Left forelimb (tissue), 1 donor: ENCODE results near the gene WASL.

Source experiments
- DNase-seq: peaks from one replicate; pipeline ENCODE4 v3.0.0-alpha.2; 2018; ENCODE audit warnings: low spot score

Gene WASL

DNA sequence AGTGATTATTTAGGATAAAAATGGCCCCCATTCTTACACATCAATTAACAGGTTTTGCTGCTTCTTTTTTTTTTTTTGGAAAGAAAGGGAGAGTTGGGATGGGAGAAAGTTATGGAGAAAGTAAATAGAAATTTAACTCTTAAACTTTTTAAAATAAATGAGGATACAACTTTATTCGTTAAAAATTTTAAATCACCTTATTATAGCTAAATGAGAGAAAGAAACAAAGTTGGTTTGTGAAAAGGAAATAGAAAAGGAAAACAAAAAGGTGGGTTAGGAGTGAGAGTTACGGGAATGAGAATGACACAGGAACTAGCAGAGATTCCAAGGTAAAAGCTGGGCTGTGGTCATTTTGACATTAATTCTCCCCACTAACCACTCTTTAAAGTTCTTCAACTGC, 58.3 kb downstream of the WASL start:
- DNase-seq = no peak

DNA sequence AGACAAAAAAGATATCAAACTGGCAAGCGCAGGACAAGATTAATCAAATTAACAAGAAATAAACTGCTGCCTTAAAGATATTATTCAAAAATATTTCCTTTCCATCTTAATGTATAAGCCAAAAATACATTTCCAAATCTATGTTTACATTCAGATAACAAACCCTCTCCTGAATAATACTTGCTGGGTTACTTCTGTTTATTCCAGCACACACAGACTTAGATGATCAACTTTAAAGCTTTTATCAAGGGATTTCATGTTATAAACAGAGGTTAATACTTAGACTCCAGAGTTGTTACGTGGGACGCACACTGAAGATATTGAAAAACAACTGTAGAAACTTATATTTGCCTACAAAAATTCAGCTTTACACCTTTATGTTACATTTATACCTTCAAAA, 59.6 kb downstream of the WASL start:
- DNase-seq = no peak

DNA sequence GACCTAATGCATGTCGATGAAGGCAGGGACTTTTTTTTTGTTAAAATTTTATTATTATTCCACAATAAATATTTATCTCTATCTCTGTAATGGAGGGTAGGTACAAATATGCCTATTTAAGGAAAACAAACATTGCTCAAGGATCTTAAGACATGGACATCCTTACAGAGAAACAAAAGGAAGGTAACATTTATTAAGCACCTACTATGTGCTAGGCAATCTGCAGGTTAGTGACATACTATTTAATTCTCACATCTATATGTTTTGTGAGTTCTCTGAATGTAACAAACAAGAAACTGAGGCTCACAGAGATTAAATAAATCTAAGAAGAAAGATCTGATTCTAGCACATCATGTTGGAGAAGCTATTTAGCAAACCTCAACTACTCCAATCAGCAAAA, 61.1 kb downstream of the WASL start:
- DNase-seq = no peak

DNA sequence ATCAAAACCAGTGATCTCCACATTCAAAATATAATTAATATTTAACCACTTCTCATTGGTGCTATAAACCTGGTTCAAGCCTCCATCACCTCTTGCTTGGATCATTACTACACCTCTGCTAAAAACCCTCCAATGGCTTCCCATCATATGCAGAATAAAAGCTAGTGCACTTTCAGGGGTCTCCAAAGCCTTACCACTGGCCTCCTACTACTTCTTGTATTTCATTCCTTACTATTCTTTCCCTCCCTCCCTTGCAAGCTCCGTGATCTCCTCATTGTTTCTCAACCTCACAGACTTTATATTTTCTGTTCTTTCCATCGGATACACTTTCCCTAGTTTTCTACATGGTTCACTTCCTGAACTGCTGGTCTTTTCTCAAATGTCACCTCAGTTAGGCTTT, 61.6 kb downstream of the WASL start:
- no peak for DNase-seq

DNA sequence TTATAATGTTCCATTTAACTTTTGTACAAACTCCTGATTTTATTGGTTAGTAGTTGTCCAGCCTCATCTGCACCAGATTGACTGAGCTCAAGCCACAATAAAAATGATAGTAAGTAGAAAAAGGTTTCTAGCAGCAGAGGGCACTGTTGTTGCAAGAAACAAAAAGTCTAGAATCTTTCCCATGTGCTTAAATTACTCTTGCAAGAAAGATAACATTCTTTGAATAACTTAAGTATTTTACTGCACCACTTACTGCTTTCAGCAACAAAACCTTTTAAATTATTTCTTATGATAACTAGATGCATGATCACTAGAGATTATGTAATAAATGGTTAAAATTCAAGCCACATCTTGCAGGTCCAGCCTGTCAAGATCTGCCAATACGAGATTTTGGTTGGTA, 66.1 kb downstream of the WASL start:
- DNase-seq = no peak

DNA sequence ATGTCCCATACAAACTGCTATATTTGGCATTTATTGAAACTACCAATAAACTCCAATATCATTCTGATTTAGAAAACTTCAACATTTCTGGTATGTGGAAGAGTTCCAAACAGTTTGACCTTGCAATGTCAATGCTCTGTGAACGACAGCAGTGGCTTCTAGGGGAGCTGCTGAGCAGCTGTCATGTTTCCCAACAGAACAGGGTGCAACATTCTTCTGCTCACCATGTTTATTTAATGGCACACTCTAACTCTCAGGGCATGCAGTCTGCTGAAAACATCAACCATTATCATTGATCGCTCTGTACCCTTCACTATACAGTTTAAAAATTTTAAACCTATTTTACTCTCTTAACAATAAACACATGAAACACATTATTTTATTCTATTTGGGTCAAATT, 67.2 kb downstream of the WASL start:
- no peak for DNase-seq

DNA sequence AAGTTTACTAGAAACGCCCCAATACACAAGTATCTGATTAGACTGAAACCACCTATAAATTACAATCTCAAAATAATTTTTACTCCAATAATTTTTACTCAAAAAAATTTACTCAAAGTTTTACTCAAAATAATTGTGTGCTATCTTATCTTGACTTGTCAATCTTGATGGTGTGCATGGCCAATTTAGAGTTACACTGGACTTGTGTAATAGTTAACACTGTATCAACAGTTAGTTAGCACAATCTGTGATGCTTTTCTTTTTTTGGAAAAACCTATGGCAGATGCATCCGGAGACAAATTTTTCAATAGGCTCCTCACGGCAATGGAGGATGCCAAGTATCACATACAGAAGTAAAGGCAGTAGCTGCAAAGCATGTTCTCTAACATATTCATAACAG, 68.2 kb downstream of the WASL start:
- DNase-seq = no peak

DNA sequence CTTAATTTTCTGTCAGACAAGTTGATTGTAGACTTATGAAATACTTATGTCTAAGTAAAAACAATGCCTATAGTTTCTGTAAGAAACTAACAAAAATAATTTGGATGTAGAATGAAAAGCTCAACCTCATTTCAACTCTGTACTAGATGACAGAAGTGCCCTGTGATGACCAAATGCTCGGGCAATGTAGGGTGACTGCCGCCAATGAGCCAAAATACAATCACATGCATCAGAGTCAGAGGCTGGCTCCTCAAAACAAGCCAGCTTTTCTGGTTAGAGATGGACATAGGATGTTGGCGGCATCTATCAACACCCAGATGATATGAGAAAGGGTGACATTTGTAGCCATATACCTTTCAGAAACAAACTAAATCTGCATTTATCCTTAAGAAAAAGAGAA, 69.2 kb downstream of the WASL start:
- no peak for DNase-seq

DNA sequence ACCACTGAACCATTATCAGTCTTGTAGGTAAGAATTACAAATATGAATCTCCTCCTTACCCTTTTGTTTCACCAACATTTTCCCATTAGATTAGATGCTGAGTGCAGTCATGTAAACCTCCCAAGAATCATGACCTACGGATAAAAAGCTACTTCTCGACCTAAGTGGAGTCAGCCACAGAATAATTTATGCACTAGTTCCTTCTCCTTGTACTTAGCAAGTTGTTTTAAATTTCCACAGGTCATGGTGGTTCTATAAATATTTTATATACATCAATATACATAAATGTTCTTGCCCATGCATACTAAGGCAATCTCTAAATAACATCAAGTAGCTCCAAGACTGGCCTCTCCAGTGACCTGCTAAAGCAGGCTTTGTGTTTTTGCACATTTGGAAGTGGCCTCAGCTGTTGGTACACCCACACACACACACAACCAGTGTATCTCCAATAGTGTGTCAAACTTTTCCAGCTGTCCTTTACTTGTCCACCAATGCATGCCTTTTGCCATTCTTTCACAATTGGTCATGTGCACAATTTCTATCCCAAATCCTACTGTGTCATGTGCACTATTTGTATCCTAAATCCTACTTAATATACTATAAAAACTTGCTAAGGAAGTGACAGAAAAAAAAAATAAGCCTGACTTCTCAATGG, 71.6 kb downstream of the WASL start:
- DNase-seq = no peak

DNA sequence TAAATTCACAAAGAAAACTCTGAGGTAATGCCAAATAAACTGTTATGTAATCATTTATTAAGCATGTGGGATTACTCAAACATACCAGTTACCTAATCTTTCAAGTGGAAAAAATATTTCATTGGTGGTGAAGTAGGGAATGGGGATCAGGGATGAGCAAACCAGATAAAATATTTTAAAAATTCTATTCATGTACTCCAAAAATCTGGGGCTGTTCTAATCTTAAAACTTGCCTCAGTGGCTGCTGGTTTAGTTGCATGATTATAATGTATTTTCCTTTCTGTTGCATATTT, 73.7 kb downstream of the WASL start:
- no peak for DNase-seq

DNA sequence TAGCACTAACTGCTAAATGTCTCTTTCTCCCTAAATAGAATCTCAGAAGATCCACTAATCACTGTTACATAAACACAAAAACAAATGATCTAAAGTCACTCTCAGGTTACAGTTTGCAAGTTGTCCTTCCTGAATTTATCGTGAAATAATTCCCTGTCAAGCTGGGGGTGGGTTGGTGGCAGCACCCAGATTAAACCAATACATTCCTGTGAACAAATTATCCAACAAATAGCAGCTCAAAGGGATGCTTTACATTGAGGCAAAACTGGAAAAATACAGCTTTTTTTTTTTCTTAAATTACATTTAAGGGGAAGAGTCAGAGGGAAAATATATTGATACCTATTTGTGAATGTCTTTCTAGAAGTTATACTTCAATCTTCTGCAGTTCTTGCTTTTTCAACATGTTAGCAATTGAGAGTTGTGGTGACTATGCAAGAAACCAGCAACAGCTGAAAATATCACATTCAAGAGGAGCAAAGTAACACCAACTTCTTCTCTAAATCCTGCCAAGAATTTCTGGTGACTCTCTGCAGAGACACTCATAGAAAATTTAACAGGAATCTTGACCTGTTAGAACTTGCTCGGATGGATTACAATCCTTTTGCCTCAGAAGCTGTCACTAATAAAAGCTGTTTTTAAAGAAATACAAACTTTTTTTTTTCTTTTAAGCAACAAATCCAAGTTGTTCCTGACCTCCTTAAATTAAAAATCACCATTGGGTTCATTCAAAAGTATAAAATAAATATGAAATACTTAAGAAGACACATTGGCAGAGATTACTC, 74.2 kb downstream of the WASL start:
- DNase-seq = no peak

DNA sequence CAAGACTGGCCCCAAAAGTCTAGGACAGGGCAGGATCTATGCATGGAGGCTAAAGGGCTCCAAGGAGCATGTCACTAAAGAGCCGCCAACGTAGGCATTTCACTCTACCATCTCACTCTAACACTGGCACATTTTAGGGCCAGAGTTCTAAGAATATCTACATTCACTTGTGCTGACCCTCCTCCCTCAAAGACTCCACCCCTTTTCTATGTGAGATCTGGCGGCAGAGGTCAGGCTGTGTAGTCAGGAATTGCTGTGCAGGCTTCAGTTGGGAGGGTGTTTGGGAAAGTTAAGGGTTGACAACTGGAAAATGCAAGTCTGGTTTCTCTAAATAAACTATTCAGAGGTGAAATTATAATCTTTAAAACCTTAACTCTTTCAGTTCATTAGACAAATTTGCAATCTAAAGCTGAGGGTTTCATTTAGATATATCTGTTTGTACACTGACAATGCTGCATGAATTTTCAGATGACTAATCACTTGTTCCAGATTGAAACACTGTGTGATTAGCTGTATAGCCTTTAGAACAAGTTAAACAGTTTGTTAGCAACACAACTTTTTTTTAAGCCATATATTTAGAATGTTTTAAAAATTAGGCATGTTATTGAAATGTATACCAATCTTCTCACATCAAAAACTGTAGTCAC, 74.9 kb downstream of the WASL start:
- DNase-seq = no peak

DNA sequence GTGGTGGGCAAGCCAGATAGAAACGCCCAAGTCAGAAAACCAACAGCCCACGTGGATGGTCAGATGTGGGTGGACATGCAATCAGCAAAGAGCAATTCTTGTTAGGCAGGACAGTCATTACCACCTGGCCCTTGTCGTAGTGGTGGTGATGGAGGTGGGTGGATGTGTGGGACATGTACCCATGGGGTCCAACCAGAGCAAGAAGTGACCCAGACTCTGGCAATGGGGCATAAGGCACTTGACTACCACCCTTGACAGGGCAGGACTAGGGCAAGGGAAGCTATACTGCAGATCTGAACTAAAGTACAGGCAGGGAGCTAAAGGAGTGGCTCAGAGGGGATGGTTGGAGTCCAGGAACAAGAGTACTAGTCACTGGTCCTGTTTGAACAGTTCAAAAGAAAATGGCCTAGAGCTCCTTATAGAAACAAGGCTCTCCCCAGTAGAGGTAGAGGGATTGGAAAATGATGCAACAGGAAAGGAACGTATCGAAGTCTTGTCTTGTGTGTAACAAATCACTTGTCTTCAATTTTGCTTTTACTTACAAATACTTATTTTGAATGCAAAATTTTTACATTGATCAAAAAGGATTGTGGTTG, 75.6 kb downstream of the WASL start:
- DNase-seq = no peak

DNA sequence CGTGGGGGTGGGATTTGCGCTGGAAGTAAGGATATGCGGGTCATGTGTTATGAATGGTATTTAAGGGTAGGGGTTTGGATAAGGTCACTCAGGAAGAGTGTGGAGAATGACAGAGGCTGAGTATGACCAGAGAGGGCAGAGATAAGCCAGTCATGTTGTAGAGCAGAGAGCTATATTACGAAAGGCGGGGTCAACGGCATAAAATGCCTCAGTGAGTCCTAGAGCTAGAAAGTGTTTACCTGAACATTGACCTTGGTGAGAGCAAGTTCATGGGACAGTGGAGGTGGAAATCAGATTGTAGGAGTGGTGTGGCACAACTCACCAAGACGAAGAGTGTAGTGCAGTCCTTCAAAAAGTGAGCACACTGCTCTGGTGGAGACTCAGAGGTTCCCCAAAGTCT, 79.3 kb downstream of the WASL start:
- DNase-seq = no peak

DNA sequence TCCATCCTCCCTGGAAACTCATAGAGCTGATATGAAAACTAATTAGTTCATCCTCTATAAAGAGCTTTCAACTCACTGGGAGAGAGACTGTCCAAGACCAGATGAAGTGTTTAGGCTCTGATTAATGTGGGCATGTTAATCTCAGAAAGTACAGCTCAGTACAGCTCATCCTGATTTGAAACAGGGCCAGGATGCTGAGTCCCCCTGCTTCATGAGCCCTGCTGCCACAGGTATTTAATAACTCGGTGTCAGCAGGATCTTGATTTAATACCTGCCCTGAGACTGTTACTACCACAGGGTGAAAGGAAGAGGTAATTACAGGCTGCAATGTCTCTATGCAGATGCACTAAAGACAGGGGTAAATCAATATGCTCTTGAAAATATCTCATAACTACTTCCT, 82.3 kb downstream of the WASL start:
- no peak for DNase-seq

DNA sequence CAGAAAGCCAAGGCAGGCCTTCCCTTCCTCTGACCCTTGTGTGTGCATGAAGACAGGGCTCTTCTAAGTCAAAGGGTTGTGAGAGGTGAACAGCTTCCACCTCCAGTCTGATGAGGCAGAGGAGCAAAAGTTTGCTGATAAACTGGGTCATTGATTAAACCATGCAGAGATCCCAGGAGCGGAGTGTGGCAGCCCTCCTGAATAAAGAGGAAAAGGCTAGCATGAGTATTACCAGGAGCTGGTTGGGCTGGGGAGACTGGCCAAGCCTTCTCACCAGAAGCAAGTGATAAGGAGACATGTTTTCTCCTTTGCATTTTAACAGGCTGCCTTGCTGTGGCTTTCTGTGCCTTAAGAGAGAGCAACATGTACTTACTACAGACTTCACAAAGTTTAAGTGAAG, 82.9 kb downstream of the WASL start:
- DNase-seq = no peak

DNA sequence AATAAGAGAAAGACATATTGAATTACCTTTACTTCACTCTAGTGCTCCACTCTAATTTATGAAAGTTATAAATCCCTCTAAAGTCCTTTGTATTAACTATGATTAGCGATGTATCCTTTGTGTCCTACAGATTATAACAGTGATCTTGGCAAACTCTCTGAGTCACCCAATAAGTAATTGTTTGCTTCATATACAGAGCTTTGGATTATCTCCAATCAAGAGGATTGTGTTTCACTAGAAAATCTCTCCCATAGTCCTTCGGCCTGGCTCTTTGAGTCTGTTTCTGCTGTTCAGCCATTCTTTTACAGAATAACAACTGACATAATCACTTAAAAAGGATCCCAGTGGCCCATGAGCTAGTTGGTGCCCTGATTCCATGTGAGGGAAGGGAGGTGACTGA, 83.6 kb downstream of the WASL start:
- no peak for DNase-seq

DNA sequence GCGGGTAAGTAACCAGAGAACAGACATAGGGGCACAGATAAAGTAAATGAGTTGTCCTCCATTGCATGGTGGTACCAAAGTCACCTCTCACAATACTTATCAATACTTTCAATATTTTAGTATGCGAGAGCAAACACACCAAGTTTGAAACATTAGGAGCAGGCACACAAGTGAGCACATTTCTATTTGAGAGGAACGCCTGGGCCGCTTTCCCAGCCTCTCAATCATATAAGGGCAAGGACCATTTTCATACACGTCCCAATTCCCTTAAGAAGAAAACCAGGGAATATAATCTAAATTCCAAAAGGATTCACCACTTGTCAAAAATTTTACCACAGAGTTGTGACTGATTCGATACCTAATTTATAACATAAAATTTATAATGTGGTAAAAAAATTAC, 85.6 kb downstream of the WASL start:
- DNase-seq = no peak

DNA sequence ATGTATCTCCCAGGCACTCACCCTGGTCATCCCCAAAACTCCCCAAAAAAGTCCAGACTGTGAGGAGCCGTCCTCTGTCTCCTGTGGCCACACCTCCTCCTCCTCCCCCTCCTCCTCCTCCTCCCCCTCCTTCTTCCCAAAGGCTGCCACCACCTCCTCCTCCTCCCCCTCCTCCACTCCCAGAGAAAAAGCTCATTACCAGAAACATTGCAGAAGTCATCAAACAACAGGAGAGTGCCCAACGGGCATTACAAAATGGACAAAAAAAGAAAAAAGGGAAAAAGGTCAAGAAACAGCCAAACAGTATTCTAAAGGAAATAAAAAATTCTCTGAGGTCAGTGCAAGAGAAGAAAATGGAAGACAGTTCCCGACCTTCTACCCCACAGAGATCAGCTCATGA, 86.0 kb downstream of the WASL start:
- DNase-seq = no peak

DNA sequence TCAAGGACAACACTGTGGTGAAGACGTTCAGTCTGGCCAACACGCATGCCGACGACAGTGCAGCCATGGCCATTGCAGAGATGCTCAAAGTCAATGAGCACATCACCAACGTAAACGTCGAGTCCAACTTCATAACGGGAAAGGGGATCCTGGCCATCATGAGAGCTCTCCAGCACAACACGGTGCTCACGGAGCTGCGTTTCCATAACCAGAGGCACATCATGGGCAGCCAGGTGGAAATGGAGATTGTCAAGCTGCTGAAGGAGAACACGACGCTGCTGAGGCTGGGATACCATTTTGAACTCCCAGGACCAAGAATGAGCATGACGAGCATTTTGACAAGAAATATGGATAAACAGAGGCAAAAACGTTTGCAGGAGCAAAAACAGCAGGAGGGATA, 86.5 kb downstream of the WASL start:
- no peak for DNase-seq

DNA sequence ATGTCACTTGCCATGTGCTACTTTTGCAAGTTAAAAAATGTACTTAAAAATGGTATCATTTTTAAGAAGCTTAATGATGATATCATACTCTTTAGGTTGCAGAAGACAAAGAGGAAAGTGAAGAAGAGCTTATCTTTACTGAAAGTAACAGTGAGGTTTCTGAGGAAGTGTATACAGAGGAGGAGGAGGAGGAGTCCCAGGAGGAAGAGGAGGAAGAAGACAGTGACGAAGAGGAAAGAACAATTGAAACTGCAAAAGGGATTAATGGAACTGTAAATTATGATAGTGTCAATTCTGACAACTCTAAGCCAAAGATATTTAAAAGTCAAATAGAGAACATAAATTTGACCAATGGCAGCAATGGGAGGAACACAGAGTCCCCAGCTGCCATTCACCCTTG, 87.0 kb downstream of the WASL start:
- no peak for DNase-seq

DNA sequence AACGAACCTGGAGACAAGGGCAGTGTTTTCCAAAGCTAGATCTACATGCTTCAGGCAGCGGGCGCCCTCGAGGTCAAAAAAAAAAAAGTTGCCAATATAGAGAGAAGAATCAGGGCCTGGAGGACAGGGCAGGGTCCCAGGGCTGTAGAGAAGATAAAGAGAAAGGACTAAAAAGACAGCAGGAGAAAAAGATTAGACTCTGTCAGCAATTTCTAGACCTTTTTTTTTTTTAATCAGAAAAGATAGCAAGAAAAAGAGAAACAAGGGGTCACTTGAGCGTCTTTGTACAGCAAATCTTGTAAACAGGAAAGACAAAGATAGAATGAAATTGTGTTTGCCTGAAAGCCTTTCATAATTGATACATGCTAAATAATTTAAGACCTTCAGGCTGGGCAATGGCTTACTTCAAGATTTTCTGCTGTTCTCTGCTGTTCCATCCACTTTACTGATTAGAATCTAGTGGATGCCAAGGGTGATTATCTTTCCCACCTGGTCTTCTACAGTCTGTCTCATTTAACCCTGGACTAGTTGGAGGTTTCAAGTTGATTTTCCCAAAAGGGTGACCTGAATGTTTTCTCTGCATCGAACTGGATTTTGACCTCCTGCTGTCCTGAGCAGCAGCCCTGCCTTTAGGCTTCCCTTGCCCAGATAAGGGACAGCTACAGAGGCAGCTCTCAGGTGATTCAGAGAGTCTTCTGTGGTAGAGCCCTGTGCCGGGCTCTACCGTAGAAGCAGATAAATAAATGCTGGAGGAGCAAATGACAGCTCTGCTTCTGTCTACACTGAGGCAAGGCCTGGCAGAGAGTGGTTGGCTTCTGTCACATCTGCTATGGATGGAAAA, 88.1 kb downstream of the WASL start:
- no peak for DNase-seq
